ENCODE results near the gene DCTN1.

- TF ChIP-seq EZH2 (IDR thresholded peaks at IDR 0.05; ENCODE audit: borderline replicate concordance, low read length) (no peak), CTCF (conservative IDR thresholded peaks at IDR 0.05 in 1 of 2, IDR thresholded peaks at IDR 0.05 in 1 of 2; ENCODE audit: extremely low read depth in 1 of 2, insufficient read depth in 1 of 2, low read depth in 1 of 2, low read length in 2 of 2) (no peak)
These were observed 22.5 kb downstream of the DCTN1 start for GRCh38 chr2:74357627-74358026.

Data from mammary epithelial cell (primary cell).